ENCODE data around the gene CLHC1. TPM values are rescaled to one million over a fixed set of nuclear protein-coding genes. Genes with fewer than 3 reads are reported as not detected.

CLHC1 gene
- total and polyA plus RNA-seq, 2 donors (not counting 3 experiments of a cell fraction or from before 2014, with no cell fraction given): 2.4 to 12.3 TPM

GRCh38 chr2:55146263-55146662 lies 85.8 kb downstream of the CLHC1 start:
- ChIA-PET POLR2A (no interaction called here), CTCF (interaction anchor here (1.7 kb wide), 1 partner anchor 88 kb away, joined by 4 read pairs; no protein-coding TSS in a partner anchor)
- DNase-seq (ENCODE audit: low read depth, low spot score) (no peak), FAIRE-seq (no peak)
- TF ChIP-seq JUN (IDR thresholded peaks at IDR 0.05; ENCODE audit: borderline replicate concordance, insufficient read depth, insufficient read length, low read depth): no peak
- no peak for TF ChIP-seq GATA2 (IDR thresholded peaks at IDR 0.05; ENCODE audit: insufficient read depth, insufficient read length, low read depth, low read length)
- no peak for TF ChIP-seq POLR2A (IDR thresholded peaks at IDR 0.05; ENCODE audit: low read depth, low read length)
- TF ChIP-seq FOS (IDR thresholded peaks at IDR 0.05; ENCODE audit: borderline replicate concordance, insufficient read depth, low read length): no peak
- TF ChIP-seq MYC (IDR thresholded peaks at IDR 0.05; ENCODE audit: low read depth, low read length): no peak
- TF ChIP-seq MAX (IDR thresholded peaks at IDR 0.05; ENCODE audit: insufficient read depth, insufficient read length): no peak
- no peak for TF ChIP-seq EZH2 (IDR thresholded peaks at IDR 0.05; ENCODE audit: borderline replicate concordance, low read depth, low read length, severe bottlenecking)
- TF ChIP-seq CTCF (IDR thresholded peaks at IDR 0.05; ENCODE audit: extremely low read depth in 1 of 2, insufficient read depth in 1 of 2, low read depth in 1 of 2, low read length in 2 of 2): no peak
- no peak for TF ChIP-seq POLR2AphosphoS5 (IDR thresholded peaks at IDR 0.05; ENCODE audit: insufficient read depth, low read depth, low read length)
- Histone ChIP-seq H3K9ac (replicated peaks; ENCODE audit: extremely low read depth, insufficient read depth, low read length) (no peak overlapping the region), H2AFZ (ENCODE audit: low read depth, low read length) (no peak overlapping the region), H3K9me1 (replicated peaks; ENCODE audit: control insufficient read depth, extremely low read depth, insufficient read depth, low read length) (no peaks in the 10 kb centered on the region), H4K20me1 (replicated peaks; ENCODE audit: control insufficient read depth, extremely low read depth, insufficient read depth, low read length) (no peaks in the 10 kb centered on the region), H3K4me3 (replicated peaks in 1 of 3; ENCODE audit: insufficient read depth in 1 of 3, low read depth in 1 of 3, low read length in 3 of 3) (no peak overlapping the region), H3K9me3 (replicated peaks; ENCODE audit: control insufficient read depth, insufficient read depth, low read length) (no peaks in the 10 kb centered on the region), H3K79me2 (ENCODE audit: control insufficient read depth, insufficient read depth, low read length) (no peaks in the 10 kb centered on the region), H3K27ac (ENCODE audit: insufficient read depth, low read depth, low read length) (no peak overlapping the region), H3K4me2 (ENCODE audit: insufficient read depth, low read length) (no peak overlapping the region), H3K4me1 (ENCODE audit: control insufficient read depth, extremely low read depth, insufficient read depth, low read length) (peaks cover 18% of the 10 kb centered on the region), H3K36me3 (ENCODE audit: control insufficient read depth in 2 of 2, extremely low read depth in 1 of 2, insufficient read depth in 2 of 2, low read length in 2 of 2) (no peaks in the 10 kb centered on the region), H3K27me3 (ENCODE audit: control insufficient read depth in 2 of 2, insufficient read depth in 2 of 2, low read length in 2 of 2) (no peaks in the 10 kb centered on the region)
- BruUV-seq (replicated peaks): no TSS peak
- intact Hi-C loops (cut with micrococcal nuclease) (no loop called here), dilution Hi-C loops (cut with MboI; ENCODE audit: extremely low pct_ligation_motif_present, low sequenced_read_pairs) (no loop called here)

All from endothelial cell of umbilical vein (primary cell).